NCI-H1092 treated with DMSO at 0.1 percent for 48 hours (cell line): ENCODE results near the gene C2.
"Not testable (repeated sequence)": the region's sequence is repeated elsewhere in the genome, so short reads cannot be mapped to it uniquely, and the experiment has no call there.

Experiments
- DNase-seq: peaks from one replicate; lab custom pipeline; 2025; lab: John Stamatoyannopoulos, UW

The C2 gene

DNA sequence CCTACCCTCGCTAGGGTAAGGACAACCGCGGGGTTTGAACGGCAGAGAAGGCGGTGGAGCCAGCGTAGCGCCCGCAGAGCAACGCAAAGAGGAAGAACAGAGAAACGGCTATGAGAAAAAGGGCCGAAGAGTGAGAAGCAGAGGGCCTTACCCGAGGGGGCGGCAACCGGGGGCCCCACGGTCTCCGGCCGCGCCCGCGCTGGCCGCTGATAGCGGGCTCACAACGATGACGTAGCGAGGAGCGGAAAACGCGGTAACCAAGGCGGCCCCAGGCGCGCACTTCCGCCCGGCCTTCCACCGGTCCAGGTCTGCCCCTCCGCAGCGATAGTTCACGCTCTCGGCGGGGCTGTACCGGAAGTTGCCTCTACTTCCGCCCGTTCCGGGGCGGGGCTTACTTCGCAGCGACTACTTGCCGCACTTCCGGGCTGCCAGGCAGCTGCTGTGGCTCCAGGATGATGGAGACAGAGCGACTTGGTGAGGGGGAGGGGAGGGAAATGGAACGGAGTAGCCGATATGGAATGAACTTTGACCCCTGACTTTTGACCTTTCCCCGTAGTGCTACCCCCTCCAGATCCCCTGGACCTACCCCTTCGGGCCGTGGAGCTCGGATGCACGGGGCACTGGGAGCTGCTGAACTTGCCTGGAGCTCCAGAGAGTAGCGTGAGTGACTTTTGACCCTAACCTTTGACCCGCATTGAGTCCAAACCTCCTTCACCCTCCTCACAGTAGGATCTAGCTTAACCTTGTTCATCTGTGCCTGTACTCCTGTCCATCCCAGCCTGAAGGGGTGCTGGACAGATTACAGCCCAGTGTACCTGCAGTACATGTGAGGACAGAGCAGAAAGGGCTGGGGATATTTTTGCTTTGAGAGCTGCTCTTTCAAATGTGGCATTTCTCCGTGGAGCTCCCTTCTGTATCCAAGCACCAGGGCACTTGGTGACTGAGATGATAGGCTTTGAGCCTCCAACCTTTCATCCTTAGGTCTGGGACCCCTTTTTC, 31.5 kb downstream of the C2 start, which contains the start of the genes NELFE and SKIC2:
Gene NELFE, minus strand, starts transcription at position 231 of the 999 bp plus-strand sequence. CDS start 525 bp downstream, outside the sequence.
Gene SKIC2, plus strand, starts transcription at position 435 of the 999 bp plus-strand sequence. Its CDS starts 18 bp downstream, at position 453.
- DNase-seq, result peak; percentile 89

- no peak for DNase-seq
These were observed 34.1 kb downstream of the C2 start for GRCh38 chr6:31961616-31962015.

DNA sequence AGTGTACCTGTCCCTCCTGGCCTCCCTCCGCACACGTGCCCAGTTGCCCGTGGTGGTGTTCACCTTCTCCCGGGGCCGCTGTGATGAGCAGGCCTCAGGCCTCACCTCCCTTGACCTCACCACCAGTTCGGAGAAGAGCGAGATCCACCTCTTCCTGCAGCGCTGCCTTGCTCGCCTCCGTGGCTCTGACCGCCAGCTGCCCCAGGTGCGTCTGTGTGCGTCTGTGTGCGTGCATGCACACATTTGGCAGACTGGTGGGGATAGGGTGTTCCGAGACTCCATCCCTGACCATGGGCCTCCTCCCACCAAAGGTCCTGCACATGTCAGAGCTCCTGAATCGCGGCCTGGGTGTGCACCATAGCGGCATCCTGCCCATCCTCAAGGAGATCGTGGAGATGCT, 36.4 kb downstream of the C2 start:
- no peak for DNase-seq

DNA sequence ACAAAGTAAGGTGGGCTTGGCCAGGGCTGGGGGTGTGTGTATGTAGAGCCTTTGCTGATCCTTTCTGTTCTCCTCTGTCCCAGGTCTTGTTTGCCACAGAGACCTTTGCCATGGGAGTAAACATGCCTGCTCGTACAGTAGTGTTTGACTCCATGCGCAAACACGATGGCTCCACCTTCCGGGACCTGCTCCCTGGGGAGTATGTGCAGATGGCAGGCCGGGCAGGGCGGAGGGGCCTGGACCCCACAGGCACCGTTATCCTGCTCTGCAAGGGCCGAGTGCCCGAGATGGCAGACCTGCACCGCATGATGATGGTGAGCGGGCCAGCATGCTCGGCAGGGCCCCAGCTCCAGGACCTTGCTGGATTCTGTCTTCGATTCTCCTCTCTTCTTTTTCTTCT, 38.2 kb downstream of the C2 start:
- DNase-seq, result no peak

- no peak for DNase-seq
These were observed 39.0 kb downstream of the C2 start for GRCh38 chr6:31966506-31966905.

DNA sequence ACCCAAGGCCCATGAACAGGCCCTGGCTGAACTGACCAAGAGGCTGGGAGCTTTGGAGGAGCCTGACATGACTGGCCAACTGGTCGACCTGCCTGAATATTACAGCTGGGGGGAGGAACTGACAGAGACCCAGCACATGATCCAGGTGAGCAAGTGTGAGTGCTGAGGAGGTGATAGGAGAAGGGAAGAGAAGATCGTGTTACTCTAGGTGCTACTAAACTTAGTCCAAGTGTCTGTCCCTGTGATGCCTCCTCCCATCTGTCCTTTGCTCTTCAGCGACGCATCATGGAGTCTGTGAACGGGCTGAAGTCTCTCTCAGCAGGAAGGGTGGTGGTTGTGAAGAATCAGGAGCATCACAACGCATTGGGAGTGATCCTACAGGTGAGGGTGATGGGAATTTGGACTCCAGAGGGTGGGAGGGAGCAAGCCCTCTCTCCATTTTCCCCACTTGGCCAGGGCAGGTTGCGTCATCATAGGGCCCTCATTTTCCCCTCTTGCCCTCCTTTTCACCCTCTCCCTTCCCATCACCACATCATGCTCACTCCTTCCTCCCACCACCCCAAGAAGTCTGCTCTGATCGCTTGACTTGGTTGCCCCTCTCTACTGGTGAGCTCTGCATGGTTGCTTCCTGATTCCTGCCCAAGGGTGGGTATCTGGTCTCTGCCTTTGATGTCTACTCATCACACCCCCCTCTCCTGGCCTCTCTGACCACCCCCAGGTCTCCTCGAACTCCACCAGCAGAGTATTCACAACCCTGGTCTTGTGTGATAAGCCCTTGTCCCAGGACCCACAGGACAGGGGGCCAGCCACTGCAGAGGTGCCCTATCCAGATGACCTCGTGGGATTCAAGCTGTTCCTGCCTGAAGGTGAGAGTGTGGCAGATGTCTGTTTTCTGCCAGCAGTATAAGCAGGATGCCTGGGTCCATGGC, 39.7 kb downstream of the C2 start:
- DNase-seq, result no peak

GRCh38 chr6:31967926-31968320, 40.4 kb downstream of the C2 start:
- DNase-seq, result no peak

- no peak for DNase-seq
These were observed 40.8 kb downstream of the C2 start for GRCh38 chr6:31968326-31968725.

GRCh38 chr6:31968791-31969711, 41.5 kb downstream of the C2 start:
- DNase-seq, result no peak

GRCh38 chr6:31969712-31970603, 42.4 kb downstream of the C2 start:
- DNase-seq, result no peak

DNA sequence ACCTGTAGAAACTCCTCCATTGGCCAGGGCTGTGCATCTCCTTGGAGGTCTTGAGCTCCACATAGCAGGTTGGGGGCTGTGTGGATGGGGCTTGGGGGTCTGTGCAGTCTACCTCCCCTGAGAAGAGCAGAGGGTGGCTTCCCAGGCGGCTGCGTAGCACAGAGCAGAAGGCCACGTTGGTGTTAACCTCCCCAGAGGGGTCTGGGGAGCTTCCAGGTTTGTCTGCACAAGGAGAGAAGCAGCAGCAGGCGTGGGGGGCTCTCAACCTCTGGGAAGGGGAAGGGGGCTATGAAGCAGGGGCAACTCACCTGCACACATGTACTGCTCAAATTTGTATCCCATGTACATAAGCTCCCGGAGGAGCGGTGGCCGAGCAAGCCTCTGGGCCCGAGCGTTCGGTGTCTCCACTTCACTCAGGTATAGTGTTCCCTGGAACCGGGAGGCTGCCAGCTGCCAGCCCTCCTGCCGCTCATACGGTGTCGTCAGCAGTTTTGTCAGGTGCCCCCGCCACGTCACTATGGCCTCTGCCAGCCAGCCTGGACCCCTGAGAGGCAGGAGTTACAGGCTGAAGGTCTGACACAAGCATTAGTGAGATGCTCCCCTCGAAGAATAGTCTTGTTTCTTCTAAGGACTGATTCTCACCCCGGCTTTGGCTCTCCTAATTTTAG, 43.2 kb downstream of the C2 start:
- DNase-seq, result peak; percentile 29

GRCh38 chr6:31971279-31971992, 43.9 kb downstream of the C2 start:
- DNase-seq, result peak; percentile 54

GRCh38 chr6:31971993-31972708, 44.6 kb downstream of the C2 start, which contains the start of gene DXO:
Gene DXO (minus strand): TSS chr6:31972138. CDS start chr6:31971675, 463 bp downstream.
- DNase-seq, result peak; percentile 93

DNA sequence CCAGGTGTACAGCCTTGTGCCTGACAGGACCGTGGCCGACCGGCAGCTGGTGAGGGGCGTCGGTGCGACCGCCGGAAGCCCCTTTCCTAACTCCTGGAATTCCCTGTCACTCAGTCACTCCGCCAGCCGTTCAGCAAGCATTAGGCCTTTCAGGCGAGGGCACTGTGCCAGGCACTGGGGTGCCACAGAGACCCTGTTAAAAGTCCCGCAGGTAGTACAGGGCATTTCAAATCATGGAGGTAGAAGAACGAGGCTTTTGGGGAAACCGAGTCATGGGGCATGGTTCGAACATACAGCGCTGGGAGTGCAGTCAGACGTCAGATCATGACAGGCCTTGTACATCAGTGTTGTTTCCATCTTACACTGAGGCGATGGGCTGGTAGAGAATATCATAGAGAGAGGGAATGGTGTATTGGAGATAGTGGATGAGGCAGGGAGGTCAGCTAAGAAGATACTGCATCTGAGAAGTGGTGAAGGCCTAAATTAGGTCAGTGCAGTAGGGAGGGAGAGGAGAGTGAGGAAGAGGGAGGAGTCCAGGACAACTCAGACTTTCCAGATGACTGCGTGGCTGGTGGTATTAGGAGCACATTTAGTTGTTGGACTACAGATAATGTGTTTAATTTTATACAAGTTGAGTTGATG, 45.3 kb downstream of the C2 start:
- DNase-seq, result no peak

- not testable (repeated sequence) for DNase-seq
These were observed 48.5 kb downstream of the C2 start for GRCh38 chr6:31976065-31976464.

DNA sequence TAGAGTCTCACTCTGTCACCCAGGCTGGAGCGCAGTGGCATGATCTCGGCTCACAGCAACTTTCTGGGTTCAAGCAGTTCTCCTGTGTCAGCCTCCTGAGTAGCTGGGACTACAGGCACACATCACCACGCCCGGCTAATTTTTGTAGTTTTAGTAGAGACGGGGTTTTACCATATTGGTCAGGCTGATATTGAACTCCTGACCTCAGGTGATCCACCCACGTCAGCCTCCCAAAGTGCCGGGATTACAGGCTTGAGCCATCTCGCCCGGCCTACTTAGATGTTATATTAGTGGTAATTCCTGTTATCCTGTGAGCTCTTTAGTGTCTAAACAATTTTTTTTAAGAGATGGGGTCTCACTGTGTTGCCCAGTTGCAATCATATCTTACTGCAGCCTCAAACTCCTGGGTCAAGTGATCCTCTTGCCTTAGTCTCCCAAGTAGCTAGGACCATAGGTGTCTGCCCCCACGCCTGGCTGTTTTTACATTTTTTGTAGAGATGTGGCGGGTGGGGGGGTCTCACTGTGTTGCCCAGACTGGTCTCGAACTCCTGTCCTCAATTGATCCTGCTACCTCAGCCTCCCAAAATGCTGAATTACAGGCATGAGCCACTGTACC, 50.4 kb downstream of the C2 start:
- DNase-seq, result no peak

DNA sequence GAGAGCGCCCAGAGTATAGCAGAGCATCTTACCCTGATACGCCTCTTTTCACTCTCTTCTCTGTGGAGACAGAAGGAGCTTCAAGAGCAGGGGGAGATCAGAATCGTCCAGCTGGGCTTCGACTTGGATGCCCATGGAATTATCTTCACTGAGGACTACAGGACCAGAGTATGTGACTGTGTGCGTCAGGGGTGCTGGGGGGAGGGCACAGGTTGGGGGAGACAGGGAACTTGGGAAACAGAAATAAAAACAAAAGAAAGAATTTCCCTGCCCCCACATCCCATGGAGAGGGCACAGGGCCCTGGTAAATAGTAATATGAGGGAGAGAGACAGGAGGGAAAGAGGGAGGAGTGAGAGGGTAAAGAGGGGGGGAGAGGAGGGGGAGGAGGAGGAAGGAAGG, 51.3 kb downstream of the C2 start:
- DNase-seq, result no peak
